Activated T-helper 2 cell treated with anti-CD3 and anti-CD28 coated beads, Interferon-gamma antibody, Interleukin-2, Interleukin-4, amounts not matched to agents 10 μg/mL and 5 μg/mL and 100 μg/mL, durations not matched to agents 14 hours and 24 hours and 36 hours (primary cell): ENCODE measurements around the gene STARD8. TPM values are rescaled to one million over a fixed set of nuclear protein-coding genes. Genes with fewer than 3 reads are reported as not detected.

ENCODE experiments used
- DNase-seq: peaks from one replicate; pipeline ENCODE4 v3.0.0; 2021; ENCODE audit warnings: low spot score
- H3K27ac Mint-ChIP-seq: one replicate; pipeline ENCODE4 v1.8.0; 2021; ENCODE audit warnings: mixed read lengths
- H3K27me3 Mint-ChIP-seq: one replicate; pipeline ENCODE4 v1.8.0; 2021; ENCODE audit warnings: low read depth, mixed read lengths
- H3K36me3 Mint-ChIP-seq: one replicate; pipeline ENCODE4 v1.8.0; 2021; ENCODE audit warnings: low read depth, mixed read lengths
- H3K4me1 Mint-ChIP-seq: one replicate; pipeline ENCODE4 v1.8.0; 2021; ENCODE audit warnings: low read depth, mixed read lengths
- H3K4me3 Mint-ChIP-seq: one replicate; pipeline ENCODE4 v1.8.0; 2021; ENCODE audit warnings: low read depth, mild to moderate bottlenecking, moderate library complexity, mixed read lengths
- H3K9me3 Mint-ChIP-seq: one replicate; pipeline ENCODE4 v1.8.0; 2021; ENCODE audit warnings: mixed read lengths
- intact Hi-C: fragments of 100-400 bp; cut with micrococcal nuclease; formaldehyde crosslinking; loops from one replicate; pipeline ENCODE4 v1.15.1; 2023
- total RNA-seq: library from RNA; stranded (reverse); gene quantifications from 2 replicates; pipeline ENCODE4 v1.2.3, GENCODE V29; 2022

STARD8 gene
- total RNA-seq, 1 donor from 2014 or later: 7.9 TPM

DNA sequence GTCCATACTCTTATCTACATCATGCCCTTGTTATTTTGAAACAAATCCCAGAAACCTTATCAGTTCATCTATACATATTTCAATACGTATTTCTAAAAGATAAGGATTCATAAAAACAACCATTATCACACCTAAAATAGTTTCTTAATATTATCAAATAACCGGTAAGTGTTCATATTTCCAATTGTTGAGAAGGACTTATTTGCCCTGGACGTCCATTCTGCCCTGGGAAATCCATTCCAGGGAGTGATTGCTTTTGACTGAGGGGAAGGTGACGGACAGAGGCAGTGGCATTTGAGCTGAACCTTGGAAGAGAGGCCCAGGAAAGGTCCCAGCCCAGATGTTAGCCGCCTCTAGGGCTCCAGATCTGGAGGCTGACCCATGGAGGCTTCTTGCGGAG, 49.6 kb downstream of the STARD8 start:
- no peaks in the 10 kb centered on the region for H3K27me3 Mint-ChIP-seq
- no peaks in the 10 kb centered on the region for H3K36me3 Mint-ChIP-seq

DNA sequence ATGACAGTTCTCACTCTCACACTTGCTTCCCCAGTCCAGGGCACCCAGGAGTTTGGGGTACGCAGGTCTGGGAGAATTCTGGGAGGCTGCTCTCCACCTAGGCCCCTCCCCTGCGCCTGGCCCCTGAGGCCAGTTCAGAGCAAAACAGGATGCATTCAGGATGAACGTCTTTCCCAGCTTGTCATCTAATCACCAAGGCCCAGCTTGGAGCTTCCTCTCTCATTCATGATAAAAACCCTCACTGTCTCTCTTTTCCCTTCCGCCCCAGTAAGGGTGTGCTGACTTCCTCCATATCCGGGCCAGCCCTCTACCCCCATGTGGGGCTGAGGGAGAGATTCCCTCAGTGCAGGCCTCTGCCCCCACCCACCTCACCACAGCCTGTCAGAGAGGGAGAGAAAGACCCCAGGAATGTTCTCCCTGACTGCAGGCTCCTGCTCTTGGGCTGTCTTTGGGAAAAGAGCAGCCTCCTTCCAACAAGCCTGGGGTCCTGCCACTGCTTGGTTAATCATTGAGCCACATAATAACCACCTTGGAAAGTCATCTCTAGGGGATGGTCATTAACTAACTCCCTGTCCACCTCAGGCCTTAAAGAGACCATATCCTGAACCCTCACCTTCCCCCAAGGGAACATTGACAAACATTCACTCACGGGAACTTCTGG, 50.1 kb downstream of the STARD8 start:
- Mint-ChIP-seq H3K36me3 (no peaks in the 10 kb centered on the region), H3K27ac (no peak overlapping the region), H3K27me3 (no peaks in the 10 kb centered on the region), H3K9me3 (no peaks in the 10 kb centered on the region), H3K4me3 (no peak overlapping the region), H3K4me1 (peaks cover 27% of the 10 kb centered on the region)
- no peak for DNase-seq
- intact Hi-C loops: no loop called here

More for the DNA sequence above, 49.6 kb downstream of the STARD8 start:
- no peak for DNase-seq
- Mint-ChIP-seq H3K4me3 (no peak overlapping the region), H3K27ac (no peak overlapping the region), H3K9me3 (no peaks in the 10 kb centered on the region), H3K4me1 (peaks cover 32% of the 10 kb centered on the region)
- intact Hi-C loops: no loop called here

DNA sequence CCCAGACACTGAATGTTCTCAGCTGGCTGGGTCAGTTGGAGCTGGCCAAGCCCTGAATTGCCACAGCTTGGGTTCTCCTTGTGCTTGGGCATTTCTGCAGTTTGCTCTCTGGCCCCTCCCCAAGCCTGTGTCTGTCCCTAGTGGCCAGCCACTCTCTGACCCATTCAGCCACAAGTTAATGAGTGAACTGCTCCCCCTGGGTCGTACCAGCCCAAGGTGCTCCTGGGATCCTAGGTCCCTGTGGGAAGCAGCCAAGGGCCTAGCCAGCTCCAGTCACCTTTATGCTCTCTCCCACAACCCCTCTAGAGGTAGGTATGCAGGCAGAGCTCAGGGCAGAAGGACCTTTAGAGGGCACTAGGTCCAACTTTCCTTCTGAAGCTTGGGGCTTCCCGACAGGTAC, 51.5 kb downstream of the STARD8 start:
- Mint-ChIP-seq H3K27me3 (no peaks in the 10 kb centered on the region), H3K27ac (no peak overlapping the region)

DNA sequence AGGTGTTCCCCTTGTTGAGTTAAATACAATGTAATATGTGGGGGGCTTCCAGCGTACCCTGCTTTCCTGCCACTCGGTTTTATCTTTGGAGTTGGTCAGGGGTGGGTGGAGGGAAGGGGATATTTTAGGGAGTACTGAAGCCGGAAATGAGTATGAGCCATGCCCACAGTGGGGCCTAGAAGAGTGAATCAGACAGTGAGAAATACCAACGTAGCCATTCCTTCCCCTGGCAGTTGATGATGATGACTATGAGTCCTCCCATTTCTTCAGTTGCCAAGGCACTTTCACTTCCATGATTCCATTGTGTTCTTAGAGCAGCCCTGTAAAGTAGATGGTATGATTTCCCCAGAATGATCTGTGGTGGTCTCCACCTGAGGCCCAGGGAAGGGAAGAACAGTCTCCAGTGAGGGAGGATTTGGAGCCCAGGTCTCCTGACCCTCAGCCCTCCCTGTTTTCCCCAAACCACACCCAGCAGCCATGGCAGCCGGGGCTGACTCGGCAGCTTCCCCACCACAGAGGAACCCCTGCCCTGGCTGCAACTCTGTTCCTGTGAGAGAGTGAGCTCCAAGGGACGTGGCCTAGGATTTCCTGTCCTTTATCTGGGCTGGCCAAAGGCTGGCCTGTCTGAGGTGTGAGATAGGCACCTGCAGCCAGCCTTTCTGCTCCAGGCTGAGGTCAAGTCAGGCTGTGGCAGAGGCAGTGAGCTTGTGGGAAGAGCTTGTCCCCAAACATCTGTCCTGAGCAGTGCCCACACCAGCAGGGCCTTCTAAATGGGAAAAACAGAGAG, 52.7 kb downstream of the STARD8 start:
- Mint-ChIP-seq H3K4me3 (no peak overlapping the region), H3K27me3 (no peaks in the 10 kb centered on the region), H3K27ac (no peak overlapping the region), H3K9me3 (no peaks in the 10 kb centered on the region), H3K4me1 (peaks cover 21% of the 10 kb centered on the region), H3K36me3 (no peaks in the 10 kb centered on the region)
- intact Hi-C loops: no loop called here
- DNase-seq: no peak

More for the DNA sequence above, 51.5 kb downstream of the STARD8 start:
- Mint-ChIP-seq H3K9me3 (no peaks in the 10 kb centered on the region), H3K4me3 (no peak overlapping the region), H3K4me1 (peaks cover 23% of the 10 kb centered on the region), H3K36me3 (no peaks in the 10 kb centered on the region)
- DNase-seq: no peak
- intact Hi-C loops: no loop called here

DNA sequence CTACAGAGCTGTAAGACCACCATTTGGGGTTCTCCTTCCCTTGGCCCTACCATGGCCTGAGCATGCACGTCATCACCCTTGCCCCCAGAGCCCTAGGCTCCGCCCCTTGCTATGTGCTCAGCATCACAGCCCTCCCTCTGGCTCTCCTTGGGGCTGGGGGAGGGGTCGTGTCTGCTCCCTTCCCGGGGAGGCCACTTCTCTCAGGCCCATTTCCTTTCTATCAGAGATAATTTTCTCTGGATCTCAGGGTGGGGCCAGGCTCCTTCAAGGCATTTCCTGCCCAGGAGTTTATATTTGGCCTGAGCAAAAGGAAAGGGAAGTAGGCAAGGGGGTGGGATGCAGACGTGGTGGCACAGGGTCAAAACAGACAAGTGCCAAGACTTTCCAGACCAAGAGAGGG, 55.9 kb downstream of the STARD8 start:
- no peak for DNase-seq
- intact Hi-C loops: no loop called here
- Mint-ChIP-seq H3K4me1 (peaks cover 11% of the 10 kb centered on the region), H3K4me3 (no peak overlapping the region), H3K36me3 (no peaks in the 10 kb centered on the region), H3K9me3 (no peaks in the 10 kb centered on the region), H3K27ac (no peak overlapping the region), H3K27me3 (no peaks in the 10 kb centered on the region)

DNA sequence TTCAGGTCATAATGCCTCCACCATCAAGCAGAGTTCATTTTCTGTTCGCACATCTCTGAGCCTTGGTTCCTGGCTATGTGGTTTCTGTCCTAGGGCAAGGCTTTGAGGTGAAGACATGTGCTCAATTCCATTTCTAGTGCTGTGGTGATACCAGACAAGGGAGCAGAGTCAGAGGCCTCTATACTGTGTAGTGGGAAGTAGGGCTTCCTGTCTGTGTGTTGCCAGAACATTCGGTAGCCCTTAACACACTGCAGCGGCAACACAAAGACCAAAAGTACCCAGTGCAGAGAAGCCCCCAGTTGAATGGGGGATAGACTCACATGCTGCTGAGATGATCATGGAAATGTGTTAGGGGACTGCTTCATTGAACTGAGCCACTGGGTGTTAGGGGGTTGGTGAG, 56.4 kb downstream of the STARD8 start:
- no peak for DNase-seq
- Mint-ChIP-seq H3K4me3 (no peak overlapping the region), H3K9me3 (no peaks in the 10 kb centered on the region), H3K27ac (no peak overlapping the region), H3K4me1 (peaks cover 11% of the 10 kb centered on the region), H3K36me3 (no peaks in the 10 kb centered on the region), H3K27me3 (no peaks in the 10 kb centered on the region)
- intact Hi-C loops: no loop called here

DNA sequence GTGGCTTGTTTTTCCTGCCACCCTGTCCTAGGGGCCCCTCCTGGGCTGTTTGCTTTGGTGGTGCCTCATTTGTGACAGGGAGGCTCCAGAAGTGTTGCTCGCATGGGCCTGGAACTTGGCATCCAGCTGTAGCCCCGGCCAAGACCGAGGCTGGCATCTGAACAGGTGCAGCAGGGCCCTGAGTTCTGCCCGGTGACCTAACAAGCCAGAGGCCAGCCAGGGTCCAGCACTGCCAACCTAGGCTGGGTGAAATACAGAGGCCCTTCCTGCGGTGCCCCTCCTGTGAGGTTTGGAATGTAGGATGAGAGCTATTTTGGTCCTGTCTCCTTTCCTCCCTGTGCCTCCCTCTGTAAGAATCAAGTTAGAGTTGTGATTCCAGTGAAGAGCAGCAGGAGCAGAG, 58.5 kb downstream of the STARD8 start:
- Mint-ChIP-seq H3K27ac (no peak overlapping the region), H3K9me3 (no peaks in the 10 kb centered on the region), H3K36me3 (no peaks in the 10 kb centered on the region), H3K27me3 (no peaks in the 10 kb centered on the region), H3K4me3 (no peak overlapping the region), H3K4me1 (peaks cover 11% of the 10 kb centered on the region)
- DNase-seq: no peak
- intact Hi-C loops: no loop called here

DNA sequence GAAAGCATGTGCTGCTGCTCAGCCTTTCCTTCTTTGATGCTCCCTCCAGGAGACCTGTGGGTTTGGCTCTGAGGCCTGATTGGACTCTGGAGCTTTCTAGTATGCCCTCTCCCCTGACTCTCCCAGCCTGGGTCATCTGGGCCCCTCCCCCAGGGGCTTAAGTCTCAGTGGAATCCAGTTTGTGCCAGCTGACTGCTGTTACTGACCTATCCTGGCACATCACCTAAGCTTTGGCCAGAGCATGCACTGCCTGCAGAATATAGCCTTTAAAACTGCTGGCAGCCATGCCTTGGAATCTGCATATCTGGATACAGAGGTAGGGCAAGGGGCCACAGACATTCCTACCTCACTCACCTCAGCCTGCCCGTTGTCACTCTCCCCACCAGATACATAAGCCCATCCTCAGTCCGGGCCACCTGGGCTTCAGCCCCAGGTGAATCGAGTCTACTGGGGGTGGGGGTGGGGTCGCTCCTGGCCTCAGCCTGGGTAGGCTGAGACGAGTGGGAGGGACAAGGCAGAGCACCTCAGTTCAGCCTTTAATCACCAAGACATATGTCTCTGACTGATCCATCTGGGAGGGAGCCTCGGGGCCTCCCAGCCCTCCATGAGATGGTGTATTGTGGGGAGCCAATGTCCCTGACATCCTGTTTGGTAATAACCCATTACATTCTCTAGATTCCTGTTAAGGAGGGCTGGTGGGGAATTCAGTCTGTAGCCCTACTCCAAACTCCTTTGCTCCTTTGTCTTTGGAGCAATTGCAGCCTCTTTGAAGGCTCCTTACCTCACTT, 61.2 kb downstream of the STARD8 start:
- Mint-ChIP-seq H3K4me3 (no peak overlapping the region), H3K9me3 (no peaks in the 10 kb centered on the region), H3K27ac (no peak overlapping the region), H3K36me3 (no peaks in the 10 kb centered on the region), H3K4me1 (peaks cover 8% of the 10 kb centered on the region), H3K27me3 (no peaks in the 10 kb centered on the region)
- no peak for DNase-seq
- intact Hi-C loops: no loop called here

DNA sequence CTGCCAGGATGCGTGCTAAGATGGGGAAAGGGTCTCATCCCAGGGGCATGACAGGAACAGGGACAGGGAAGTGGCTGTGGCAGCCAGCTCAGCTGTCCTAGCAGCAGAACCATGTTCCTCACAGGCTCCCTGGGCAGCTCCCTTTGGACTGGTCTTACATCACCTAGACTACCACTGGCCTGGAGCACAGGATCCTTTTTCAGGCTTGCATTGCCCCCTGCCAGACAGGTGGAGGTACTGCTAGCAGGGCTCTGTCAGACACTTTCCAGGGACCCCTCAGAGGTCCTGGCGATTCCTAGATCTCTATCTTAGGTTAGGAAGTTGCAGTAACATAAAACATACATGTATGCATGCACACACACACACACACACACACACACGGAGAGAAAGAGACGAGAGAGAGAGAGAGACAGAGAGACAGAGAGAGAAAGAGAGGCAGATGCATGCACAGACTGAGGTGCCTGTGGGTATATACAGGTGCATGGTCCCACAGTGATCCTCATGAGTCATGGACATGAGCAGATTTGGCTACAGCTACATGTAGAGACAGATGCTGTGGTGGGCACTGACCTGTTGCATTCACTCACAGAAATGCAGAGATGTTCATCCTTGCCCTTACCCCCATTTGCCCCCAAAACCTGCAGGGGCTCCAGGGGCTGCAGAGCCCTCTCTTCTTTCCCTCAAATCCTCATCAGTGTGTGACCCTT, 63.6 kb downstream of the STARD8 start:
- H3K27me3 Mint-ChIP-seq: no peaks in the 10 kb centered on the region
- H3K9me3 Mint-ChIP-seq: no peaks in the 10 kb centered on the region
- no peak overlapping the region for H3K4me3 Mint-ChIP-seq
- no peak for DNase-seq
- H3K27ac Mint-ChIP-seq: no peak overlapping the region
- peaks cover 3% of the 10 kb centered on the region for H3K36me3 Mint-ChIP-seq
- H3K4me1 Mint-ChIP-seq: no peaks in the 10 kb centered on the region
- intact Hi-C loops: loop anchor here (2.0 kb wide), 1 partner anchor 200 kb away; no protein-coding TSS in a partner anchor

DNA sequence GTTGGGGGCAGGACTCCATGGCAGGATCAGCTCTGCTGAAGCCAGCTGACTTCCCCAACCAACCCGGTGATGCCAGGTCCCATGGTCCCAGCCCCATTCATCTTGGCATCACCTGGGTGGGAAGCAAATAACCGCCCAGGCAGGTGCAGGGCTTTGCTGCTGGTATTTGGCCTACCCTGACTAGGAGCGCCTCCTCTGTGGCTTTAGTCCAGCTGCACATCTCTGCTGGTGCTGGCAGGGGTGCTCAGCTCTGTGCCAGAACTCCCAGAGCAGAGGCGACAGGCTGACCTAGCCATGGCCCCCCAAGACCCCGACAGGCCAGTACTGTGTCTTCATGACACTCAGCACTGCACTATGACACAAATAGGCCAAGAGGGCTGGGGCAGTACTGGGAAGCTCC, 64.4 kb downstream of the STARD8 start:
- intact Hi-C loops: loop anchor here (2.0 kb wide), 1 partner anchor 201 kb away; no protein-coding TSS in a partner anchor
- Mint-ChIP-seq H3K36me3 (peaks cover 3% of the 10 kb centered on the region), H3K9me3 (no peaks in the 10 kb centered on the region), H3K4me3 (no peak overlapping the region), H3K27ac (no peak overlapping the region), H3K4me1 (no peaks in the 10 kb centered on the region), H3K27me3 (no peaks in the 10 kb centered on the region)
- no peak for DNase-seq

DNA sequence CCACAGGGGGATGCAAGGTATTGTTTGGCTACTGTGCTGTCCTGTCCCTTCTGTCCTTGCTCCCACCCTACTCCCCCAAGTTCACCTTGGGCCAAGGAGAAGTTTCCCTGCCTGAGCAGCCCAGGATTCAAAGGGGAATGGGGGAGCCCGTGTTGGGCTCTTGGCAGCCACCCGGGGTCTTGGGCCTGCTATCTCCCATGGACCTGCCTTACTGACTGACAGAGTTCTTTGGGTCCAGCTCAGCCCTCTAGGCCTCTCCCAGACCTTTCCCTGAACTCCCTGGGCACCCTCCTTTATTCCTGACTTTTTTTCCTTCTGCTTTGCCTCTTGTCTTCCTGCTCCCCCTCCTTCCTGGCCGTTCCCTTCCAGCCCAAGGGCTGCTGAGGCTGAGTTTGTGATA, 67.4 kb downstream of the STARD8 start:
- Mint-ChIP-seq H3K36me3 (peaks cover 3% of the 10 kb centered on the region), H3K4me3 (no peak overlapping the region), H3K27ac (no peak overlapping the region), H3K27me3 (no peaks in the 10 kb centered on the region), H3K9me3 (no peaks in the 10 kb centered on the region), H3K4me1 (no peaks in the 10 kb centered on the region)
- DNase-seq: no peak
- intact Hi-C loops: no loop called here

DNA sequence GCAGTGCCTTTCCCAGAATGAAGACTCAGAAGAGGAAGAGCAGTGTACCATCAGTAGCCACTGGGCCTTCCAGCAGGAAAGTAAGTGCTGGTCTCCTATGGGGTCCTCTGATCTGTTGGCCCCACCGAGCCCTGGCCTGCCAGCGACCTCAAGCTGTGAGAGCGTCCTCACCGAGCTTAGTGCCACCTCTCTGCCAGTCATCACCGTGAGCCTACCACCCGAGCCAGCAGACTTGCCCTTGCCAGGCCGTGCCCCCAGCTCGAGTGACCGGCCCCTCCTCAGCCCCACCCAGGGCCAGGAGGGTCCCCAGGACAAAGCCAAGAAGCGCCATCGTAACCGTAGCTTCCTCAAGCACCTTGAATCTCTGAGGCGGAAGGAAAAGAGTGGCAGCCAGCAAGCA, 69.7 kb downstream of the STARD8 start:
- Mint-ChIP-seq H3K4me3 (no peak overlapping the region), H3K27ac (no peak overlapping the region), H3K36me3 (peaks cover 3% of the 10 kb centered on the region), H3K9me3 (no peaks in the 10 kb centered on the region), H3K27me3 (no peaks in the 10 kb centered on the region), H3K4me1 (no peaks in the 10 kb centered on the region)
- intact Hi-C loops: no loop called here
- no peak for DNase-seq
